ENCODE data around the gene KCNQ2.

- TF ChIP-seq POLR2A (IDR thresholded peaks at IDR 0.05; ENCODE audit: low read depth, low read length) (no peak), TAF1 (IDR thresholded peaks at IDR 0.05; ENCODE audit: borderline replicate concordance, low read depth, low read length) (no peak)
Observed at GRCh38 chr20:63518351-63518861, 46.0 kb upstream of the KCNQ2 start.
